T-helper 2 cell treated with Interferon-gamma antibody and Interleukin-4, amounts not matched to agents 5 μg/mL and 100 μg/mL, for 36 hours (primary cell): ENCODE measurements around the gene FADS2.

ENCODE experiments used
- DNase-seq: peaks from one replicate; pipeline ENCODE4 v3.0.0; 2021; ENCODE audit warnings: low spot score
- H3K27ac Mint-ChIP-seq: one replicate; pipeline ENCODE4 v1.8.0; 2021; ENCODE audit warnings: mild to moderate bottlenecking, mixed read lengths
- H3K27me3 Mint-ChIP-seq: one replicate; pipeline ENCODE4 v1.8.0; 2021; ENCODE audit warnings: low read depth, mixed read lengths
- H3K36me3 Mint-ChIP-seq: one replicate; pipeline ENCODE4 v1.8.0; 2021; ENCODE audit warnings: low read depth, mixed read lengths
- H3K4me1 Mint-ChIP-seq: one replicate; pipeline ENCODE4 v1.8.0; 2021; ENCODE audit warnings: low read depth, mixed read lengths
- H3K4me3 Mint-ChIP-seq: one replicate; pipeline ENCODE4 v1.8.0; 2022; ENCODE audit warnings: mild to moderate bottlenecking, moderate library complexity, mixed read lengths
- H3K9me3 Mint-ChIP-seq: one replicate; pipeline ENCODE4 v1.8.0; 2021; ENCODE audit warnings: mixed read lengths

Gene FADS2

GRCh38 chr11:61854206-61854895 is 26.3 kb downstream of the FADS2 start:
- DNase-seq = no peak
- Mint-ChIP-seq H3K36me3 (peaks cover 41% of the 10 kb centered on the region), H3K9me3 (no peaks in the 10 kb centered on the region), H3K27me3 (no peaks in the 10 kb centered on the region), H3K27ac (no peak overlapping the region), H3K4me1 (no peaks in the 10 kb centered on the region), H3K4me3 (no peak overlapping the region)

GRCh38 chr11:61854966-61855714 is 27.0 kb downstream of the FADS2 start:
- Mint-ChIP-seq H3K4me1 (no peaks in the 10 kb centered on the region), H3K4me3 (no peak overlapping the region), H3K9me3 (no peaks in the 10 kb centered on the region), H3K27me3 (no peaks in the 10 kb centered on the region), H3K36me3 (peaks cover 41% of the 10 kb centered on the region), H3K27ac (no peak overlapping the region)
- DNase-seq = no peak

GRCh38 chr11:61855939-61856680 is 28.0 kb downstream of the FADS2 start:
- H3K27ac Mint-ChIP-seq = peak overlapping the region; percentile 26
- no peak for DNase-seq
- no peaks in the 10 kb centered on the region for H3K27me3 Mint-ChIP-seq
- no peaks in the 10 kb centered on the region for H3K9me3 Mint-ChIP-seq
- no peaks in the 10 kb centered on the region for H3K4me1 Mint-ChIP-seq
- H3K36me3 Mint-ChIP-seq = peaks cover 43% of the 10 kb centered on the region
- H3K4me3 Mint-ChIP-seq = no peak overlapping the region

- no peak for DNase-seq
- H3K36me3 Mint-ChIP-seq = peaks cover 38% of the 10 kb centered on the region
- H3K9me3 Mint-ChIP-seq = no peaks in the 10 kb centered on the region
- no peaks in the 10 kb centered on the region for H3K4me1 Mint-ChIP-seq
- peak overlapping the region; percentile 50 for H3K27ac Mint-ChIP-seq
- no peak overlapping the region for H3K4me3 Mint-ChIP-seq
- no peaks in the 10 kb centered on the region for H3K27me3 Mint-ChIP-seq
Measured at GRCh38 chr11:61860054-61860903, 32.2 kb downstream of the FADS2 start.

GRCh38 chr11:61861634-61862033 is 33.5 kb downstream of the FADS2 start:
- Mint-ChIP-seq H3K9me3 (no peaks in the 10 kb centered on the region), H3K4me1 (no peaks in the 10 kb centered on the region), H3K4me3 (no peak overlapping the region), H3K27ac (no peak overlapping the region), H3K27me3 (no peaks in the 10 kb centered on the region), H3K36me3 (peaks cover 42% of the 10 kb centered on the region)
- DNase-seq = no peak

GRCh38 chr11:61862714-61863547 is 34.8 kb downstream of the FADS2 start:
- H3K36me3 Mint-ChIP-seq = peaks cover 45% of the 10 kb centered on the region
- H3K9me3 Mint-ChIP-seq = no peaks in the 10 kb centered on the region
- no peak for DNase-seq
- no peaks in the 10 kb centered on the region for H3K4me1 Mint-ChIP-seq
- no peaks in the 10 kb centered on the region for H3K27me3 Mint-ChIP-seq
- H3K27ac Mint-ChIP-seq = no peak overlapping the region
- no peak overlapping the region for H3K4me3 Mint-ChIP-seq

GRCh38 chr11:61863548-61864081 is 35.5 kb downstream of the FADS2 start:
- H3K4me3 Mint-ChIP-seq = no peak overlapping the region
- no peaks in the 10 kb centered on the region for H3K9me3 Mint-ChIP-seq
- no peak for DNase-seq
- H3K27ac Mint-ChIP-seq = no peak overlapping the region
- no peaks in the 10 kb centered on the region for H3K4me1 Mint-ChIP-seq
- H3K27me3 Mint-ChIP-seq = no peaks in the 10 kb centered on the region
- H3K36me3 Mint-ChIP-seq = peaks cover 45% of the 10 kb centered on the region

- H3K36me3 Mint-ChIP-seq = peaks cover 33% of the 10 kb centered on the region
- H3K9me3 Mint-ChIP-seq = no peaks in the 10 kb centered on the region
- DNase-seq = no peak
- H3K4me1 Mint-ChIP-seq = no peaks in the 10 kb centered on the region
- no peak overlapping the region for H3K4me3 Mint-ChIP-seq
- H3K27me3 Mint-ChIP-seq = no peaks in the 10 kb centered on the region
- no peak overlapping the region for H3K27ac Mint-ChIP-seq
Measured at GRCh38 chr11:61864814-61865775, 37.0 kb downstream of the FADS2 start.

GRCh38 chr11:61866231-61866957 is 38.3 kb downstream of the FADS2 start:
- Mint-ChIP-seq H3K36me3 (peaks cover 25% of the 10 kb centered on the region), H3K9me3 (no peaks in the 10 kb centered on the region), H3K4me1 (peaks cover 4% of the 10 kb centered on the region), H3K4me3 (no peak overlapping the region), H3K27ac (no peak overlapping the region), H3K27me3 (no peaks in the 10 kb centered on the region)
- no peak for DNase-seq

- DNase-seq = no peak
- Mint-ChIP-seq H3K9me3 (no peaks in the 10 kb centered on the region), H3K27me3 (no peaks in the 10 kb centered on the region), H3K4me3 (no peak overlapping the region), H3K4me1 (peaks cover 4% of the 10 kb centered on the region), H3K36me3 (peaks cover 20% of the 10 kb centered on the region), H3K27ac (no peak overlapping the region)
Measured at GRCh38 chr11:61866958-61867343, 38.9 kb downstream of the FADS2 start.

- H3K27me3 Mint-ChIP-seq = no peaks in the 10 kb centered on the region
- H3K4me1 Mint-ChIP-seq = peaks cover 4% of the 10 kb centered on the region
- peaks cover 17% of the 10 kb centered on the region for H3K36me3 Mint-ChIP-seq
- H3K27ac Mint-ChIP-seq = no peak overlapping the region
- no peaks in the 10 kb centered on the region for H3K9me3 Mint-ChIP-seq
- no peak for DNase-seq
- H3K4me3 Mint-ChIP-seq = no peak overlapping the region
Measured at GRCh38 chr11:61868571-61869428, 40.7 kb downstream of the FADS2 start.
